SU-DHL-6 (cell line): ENCODE data around the gene C17orf113.

Experiments used
- H2AFZ ChIP-seq: fragments of 200-600 bp; sonication (generic); 2 replicates; pipeline ENCODE4 v1.6.1; 2014; ENCODE audit warnings: low read depth, mild to moderate bottlenecking, moderate library complexity, mixed read lengths, antibody characterized with exemption, low read length; ENCODE audit not compliant: severe bottlenecking
- H3F3A ChIP-seq: fragments of 200-600 bp; shearing (Covaris generic); 2 replicates; pipeline ENCODE4 v1.6.0; 2016; ENCODE audit warnings: antibody characterized with exemption, mild to moderate bottlenecking; ENCODE audit not compliant: insufficient read depth
- H3K27ac ChIP-seq: fragments of 200-600 bp; sonication (generic); 2 replicates; pipeline ENCODE4 v1.5.1; 2016; ENCODE audit warnings: low read depth, mild to moderate bottlenecking, low read length, moderate library complexity, mixed read lengths
- H3K27me3 ChIP-seq: fragments of 200-600 bp; sonication (generic), shearing (Covaris generic); 2 replicates; pipeline ENCODE4 v1.6.0; 2014; ENCODE audit warnings: mild to moderate bottlenecking, low read length
- H3K36me3 ChIP-seq: fragments of 200-600 bp; sonication (generic); 2 replicates; pipeline ENCODE4 v1.6.1; 2014; ENCODE audit warnings: mild to moderate bottlenecking, low read length, mixed read lengths
- H3K4me2 ChIP-seq: fragments of 300-600, 200-600 bp; shearing (Covaris generic), sonication (generic); 2 replicates; pipeline ENCODE4 v1.6.0; 2014; ENCODE audit warnings: low read length, low read depth, mild to moderate bottlenecking; ENCODE audit not compliant: poor library complexity, severe bottlenecking
- H3K4me3 ChIP-seq: fragments of 200-600 bp; sonication (generic); 2 replicates; pipeline ENCODE4 v1.5.1; 2014; ENCODE audit warnings: antibody characterized with exemption, low read length, mild to moderate bottlenecking, mixed read lengths; ENCODE audit not compliant: insufficient read depth, poor library complexity, severe bottlenecking
- H3K79me2 ChIP-seq: fragments of 200-600 bp; sonication (generic); 2 replicates; pipeline ENCODE4 v1.6.1; 2014; ENCODE audit warnings: mild to moderate bottlenecking, low read length, moderate library complexity; ENCODE audit not compliant: insufficient read depth
- H3K9ac ChIP-seq: fragments of 200-600 bp; sonication (generic); 2 replicates; pipeline ENCODE4 v1.7.0; 2014; ENCODE audit warnings: mild to moderate bottlenecking, low read length
- H3K9me2 ChIP-seq: fragments of 200-600 bp; sonication (generic); replicated peaks from 2 replicates; pipeline ENCODE4 v1.6.1; 2014; ENCODE audit warnings: low read length; ENCODE audit not compliant: insufficient read depth
- H3K9me3 ChIP-seq: fragments of 200-600 bp; sonication (generic); 2 replicates; pipeline ENCODE4 v1.6.1; 2014; ENCODE audit warnings: low read length, mixed read lengths; ENCODE audit not compliant: insufficient read depth
- H4K20me1 ChIP-seq: fragments of 200-600 bp; sonication (generic); 2 replicates; pipeline ENCODE4 v1.6.1; 2014; ENCODE audit warnings: low read depth, mild to moderate bottlenecking, antibody characterized with exemption, low read length, moderate library complexity, mixed read lengths
- CTCF ChIP-seq: fragments of 200-600 bp; sonication (generic); IDR thresholded peaks from one replicate; pipeline ENCODE4 v1.5.1; 2017; ENCODE audit warnings: antibody characterized with exemption, mild to moderate bottlenecking, low read length, moderate library complexity; ENCODE audit not compliant: insufficient read depth, poor library complexity, severe bottlenecking
- EZH2phosphoT487 ChIP-seq: fragments of 200-600 bp; sonication (generic), shearing (Covaris generic); conservative IDR thresholded peaks from 2 replicates; pipeline ENCODE4 v1.6.1; 2018; ENCODE audit warnings: mild to moderate bottlenecking, antibody characterized with exemption, low read length, moderate library complexity, mixed read lengths

C17orf113 gene

GRCh38 chr17:42078396-42079043 lies 28.1 kb upstream of the C17orf113 start:
- Histone ChIP-seq H3K27ac (no peak overlapping the region), H3K9me3 (no peaks in the 10 kb centered on the region), H3K9me2 (no peaks in the 10 kb centered on the region), H3F3A (no peaks in the 10 kb centered on the region), H3K36me3 (no peaks in the 10 kb centered on the region), H2AFZ (no peak overlapping the region), H3K9ac (no peak overlapping the region), H4K20me1 (no peaks in the 10 kb centered on the region), H3K4me3 (no peak overlapping the region), H3K4me2 (no peak overlapping the region), H3K27me3 (no peaks in the 10 kb centered on the region), H3K79me2 (no peaks in the 10 kb centered on the region)
- TF ChIP-seq CTCF, result no peak
- no peak for TF ChIP-seq EZH2phosphoT487

DNA sequence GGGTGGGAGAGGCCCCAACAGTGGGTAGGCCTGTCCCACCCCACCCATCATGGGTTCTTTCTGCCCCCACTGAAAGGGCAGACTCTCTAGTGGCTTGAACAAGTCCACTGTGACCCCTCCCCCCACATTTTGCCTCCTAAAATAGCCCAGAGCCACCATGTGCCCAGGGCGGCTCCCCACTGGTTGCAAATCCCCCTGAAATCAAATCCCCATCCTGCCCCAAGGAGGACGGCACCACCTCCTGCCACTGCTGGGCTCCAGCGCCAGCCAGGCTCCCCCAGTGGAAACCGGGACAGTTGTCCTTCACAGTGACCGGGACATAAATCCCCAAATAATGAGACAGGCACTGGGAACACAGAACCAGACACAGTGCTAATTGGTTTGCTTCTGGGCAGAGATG lies 27.4 kb upstream of the C17orf113 start:
- H3K27ac ChIP-seq, result no peak overlapping the region
- TF ChIP-seq CTCF (no peak), EZH2phosphoT487 (no peak)
- no peak overlapping the region for H3K4me2 ChIP-seq
- no peak overlapping the region for H2AFZ ChIP-seq
- H3K4me3 ChIP-seq, result no peak overlapping the region
- no peak overlapping the region for H3K9ac ChIP-seq
- no peaks in the 10 kb centered on the region for H3F3A ChIP-seq
- no peaks in the 10 kb centered on the region for H4K20me1 ChIP-seq
- no peaks in the 10 kb centered on the region for H3K36me3 ChIP-seq
- no peaks in the 10 kb centered on the region for H3K9me2 ChIP-seq
- no peaks in the 10 kb centered on the region for H3K27me3 ChIP-seq
- H3K9me3 ChIP-seq, result no peaks in the 10 kb centered on the region
- H3K79me2 ChIP-seq, result no peaks in the 10 kb centered on the region

DNA sequence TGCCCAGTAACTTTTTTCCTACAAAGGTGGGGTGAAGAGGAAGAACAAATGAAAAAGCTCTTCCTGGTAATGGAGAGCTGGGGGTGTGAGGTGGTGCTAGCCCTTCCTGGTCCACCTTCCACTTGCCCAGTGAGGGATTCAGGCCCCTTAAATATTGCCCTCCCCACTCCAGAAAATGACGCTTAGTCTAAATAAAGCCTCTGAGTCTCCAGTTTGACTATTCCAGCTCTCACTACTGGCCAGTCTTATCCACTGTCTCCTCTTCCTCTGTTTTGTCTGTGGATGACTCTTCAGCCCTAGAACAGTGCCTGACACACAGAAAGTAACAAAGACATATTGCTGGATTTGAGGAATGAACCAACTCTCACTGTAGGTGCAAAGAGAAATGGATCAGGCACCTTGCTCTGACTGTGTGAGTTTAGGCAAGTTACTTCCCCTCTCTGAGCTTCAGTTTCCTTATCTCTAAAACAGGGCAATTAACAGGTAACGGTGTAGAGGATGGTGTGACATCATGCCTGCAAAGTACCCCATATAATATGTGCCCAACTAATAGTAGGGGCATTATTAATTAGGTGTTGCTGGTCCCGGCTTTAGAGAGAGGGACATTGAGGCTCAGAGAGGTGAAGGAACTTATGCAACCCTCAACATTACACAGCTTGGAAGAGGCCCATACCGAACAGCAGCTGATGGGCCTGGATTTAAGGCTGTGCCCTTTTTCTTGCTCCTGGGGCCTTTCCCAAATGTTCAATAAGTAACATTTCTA lies 26.6 kb upstream of the C17orf113 start:
- no peaks in the 10 kb centered on the region for H3K27me3 ChIP-seq
- H3K9ac ChIP-seq, result no peak overlapping the region
- TF ChIP-seq CTCF (no peak), EZH2phosphoT487 (no peak)

More for the DNA sequence above, 26.6 kb upstream of the C17orf113 start:
- no peaks in the 10 kb centered on the region for H3F3A ChIP-seq
- no peaks in the 10 kb centered on the region for H3K79me2 ChIP-seq
- H3K4me2 ChIP-seq, result no peak overlapping the region
- no peaks in the 10 kb centered on the region for H3K9me3 ChIP-seq
- H3K9me2 ChIP-seq, result no peaks in the 10 kb centered on the region
- no peak overlapping the region for H3K4me3 ChIP-seq
- H2AFZ ChIP-seq, result no peak overlapping the region
- no peak overlapping the region for H3K27ac ChIP-seq
- no peaks in the 10 kb centered on the region for H4K20me1 ChIP-seq
- no peaks in the 10 kb centered on the region for H3K36me3 ChIP-seq
